Measurements from ENCODE around the gene IARS2. TPM values are rescaled to one million over a fixed set of nuclear protein-coding genes. Genes with fewer than 3 reads are reported as not detected.

IARS2 gene
- polyA plus RNA-seq, 1 experiment: 33.8 TPM

GRCh38 chr1:220144051-220144450 lies 50.1 kb downstream of the IARS2 start:
- no peak for DNase-seq (ENCODE audit: low read depth, low spot score)
- TF ChIP-seq, protein P1, sequence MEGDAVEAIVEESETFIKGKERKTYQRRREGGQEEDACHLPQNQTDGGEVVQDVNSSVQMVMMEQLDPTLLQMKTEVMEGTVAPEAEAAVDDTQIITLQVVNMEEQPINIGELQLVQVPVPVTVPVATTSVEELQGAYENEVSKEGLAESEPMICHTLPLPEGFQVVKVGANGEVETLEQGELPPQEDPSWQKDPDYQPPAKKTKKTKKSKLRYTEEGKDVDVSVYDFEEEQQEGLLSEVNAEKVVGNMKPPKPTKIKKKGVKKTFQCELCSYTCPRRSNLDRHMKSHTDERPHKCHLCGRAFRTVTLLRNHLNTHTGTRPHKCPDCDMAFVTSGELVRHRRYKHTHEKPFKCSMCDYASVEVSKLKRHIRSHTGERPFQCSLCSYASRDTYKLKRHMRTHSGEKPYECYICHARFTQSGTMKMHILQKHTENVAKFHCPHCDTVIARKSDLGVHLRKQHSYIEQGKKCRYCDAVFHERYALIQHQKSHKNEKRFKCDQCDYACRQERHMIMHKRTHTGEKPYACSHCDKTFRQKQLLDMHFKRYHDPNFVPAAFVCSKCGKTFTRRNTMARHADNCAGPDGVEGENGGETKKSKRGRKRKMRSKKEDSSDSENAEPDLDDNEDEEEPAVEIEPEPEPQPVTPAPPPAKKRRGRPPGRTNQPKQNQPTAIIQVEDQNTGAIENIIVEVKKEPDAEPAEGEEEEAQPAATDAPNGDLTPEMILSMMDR (IDR thresholded peaks at IDR 0.05; ENCODE audit: low read depth, low read length): no peak
- Histone ChIP-seq H3K27ac (ENCODE audit: low read depth, low read length) (no peak overlapping the region), H3K4me3 (ENCODE audit: low read depth, low read length) (no peak overlapping the region), H3K9me3 (ENCODE audit: control insufficient read depth, insufficient read depth, low read length) (no peaks in the 10 kb centered on the region), H3K27me3 (ENCODE audit: control insufficient read depth, insufficient read depth, low read length) (no peaks in the 10 kb centered on the region)
- POLR2A ChIA-PET: no interaction called here
- CTCF ChIA-PET: interaction anchor here (0.8 to 1.2 kb wide), 2 partner anchors 45 to 46 kb away, joined by 3 read pairs; no protein-coding TSS in a partner anchor

- H3K4me3 ChIP-seq (ENCODE audit: low read depth, low read length): no peak overlapping the region
- H3K27ac ChIP-seq (ENCODE audit: low read depth, low read length): no peak overlapping the region
- POLR2A ChIA-PET: no interaction called here
- TF ChIP-seq, protein P1 (IDR thresholded peaks at IDR 0.05; ENCODE audit: low read depth, low read length): no peak
- H3K9me3 ChIP-seq (ENCODE audit: control insufficient read depth, insufficient read depth, low read length): no peaks in the 10 kb centered on the region
- no peaks in the 10 kb centered on the region for H3K27me3 ChIP-seq (ENCODE audit: control insufficient read depth, insufficient read depth, low read length)
- CTCF ChIA-PET: interaction anchor here (0.5 to 1.4 kb wide), 3 partner anchors 9 to 1054 kb away, joined by 3 to 4 read pairs (median 4); no protein-coding TSS in a partner anchor
- no peak for DNase-seq (ENCODE audit: low read depth, low spot score)
These were observed 55.8 kb downstream of the IARS2 start for GRCh38 chr1:220149742-220150141.

GRCh38 chr1:220151454-220151853 lies 57.5 kb downstream of the IARS2 start:
- Histone ChIP-seq H3K27ac (ENCODE audit: low read depth, low read length) (no peak overlapping the region), H3K4me3 (ENCODE audit: low read depth, low read length) (no peak overlapping the region), H3K27me3 (ENCODE audit: control insufficient read depth, insufficient read depth, low read length) (no peaks in the 10 kb centered on the region), H3K9me3 (ENCODE audit: control insufficient read depth, insufficient read depth, low read length) (no peaks in the 10 kb centered on the region)
- TF ChIP-seq, protein P1 (IDR thresholded peaks at IDR 0.05; ENCODE audit: low read depth, low read length): no peak
- POLR2A ChIA-PET: no interaction called here
- CTCF ChIA-PET: no interaction called here
- no peak for DNase-seq (ENCODE audit: low read depth, low spot score)

- TF ChIP-seq, protein P1 (IDR thresholded peaks at IDR 0.05; ENCODE audit: low read depth, low read length): no peak
These were observed 59.2 kb downstream of the IARS2 start for GRCh38 chr1:220153147-220153546.

GRCh38 chr1:220156620-220157146 lies 62.8 kb downstream of the IARS2 start:
- CTCF ChIA-PET: interaction anchor here (1.5 kb wide), 1 partner anchor 33 kb away, joined by 3 read pairs; no protein-coding TSS in a partner anchor

More at GRCh38 chr1:220153147-220153546, 59.2 kb downstream of the IARS2 start:
- H3K27ac ChIP-seq (ENCODE audit: low read depth, low read length): no peak overlapping the region
- POLR2A ChIA-PET: no interaction called here
- no peaks in the 10 kb centered on the region for H3K9me3 ChIP-seq (ENCODE audit: control insufficient read depth, insufficient read depth, low read length)
- DNase-seq (ENCODE audit: low read depth, low spot score): no peak
- H3K4me3 ChIP-seq (ENCODE audit: low read depth, low read length): no peak overlapping the region
- CTCF ChIA-PET: no interaction called here
- H3K27me3 ChIP-seq (ENCODE audit: control insufficient read depth, insufficient read depth, low read length): no peaks in the 10 kb centered on the region

More at GRCh38 chr1:220156620-220157146, 62.8 kb downstream of the IARS2 start:
- H3K27ac ChIP-seq (ENCODE audit: low read depth, low read length): no peak overlapping the region
- TF ChIP-seq, protein P1 (IDR thresholded peaks at IDR 0.05; ENCODE audit: low read depth, low read length): no peak
- no peak overlapping the region for H3K4me3 ChIP-seq (ENCODE audit: low read depth, low read length)
- no peaks in the 10 kb centered on the region for H3K9me3 ChIP-seq (ENCODE audit: control insufficient read depth, insufficient read depth, low read length)
- DNase-seq (ENCODE audit: low read depth, low spot score): no peak
- POLR2A ChIA-PET: no interaction called here
- H3K27me3 ChIP-seq (ENCODE audit: control insufficient read depth, insufficient read depth, low read length): no peaks in the 10 kb centered on the region
